Activated CD8-positive, alpha-beta memory T cell treated with anti-CD3 and anti-CD28 coated beads, Interleukin-2, amount 50 U/mL, for 24 hours (primary cell): Measurements from ENCODE around the gene SCG3.

Experiments
- DNase-seq: peaks from one replicate; pipeline ENCODE4 v3.0.0-alpha.2; 2020; ENCODE audit errors: extremely low read depth

The SCG3 gene

DNA sequence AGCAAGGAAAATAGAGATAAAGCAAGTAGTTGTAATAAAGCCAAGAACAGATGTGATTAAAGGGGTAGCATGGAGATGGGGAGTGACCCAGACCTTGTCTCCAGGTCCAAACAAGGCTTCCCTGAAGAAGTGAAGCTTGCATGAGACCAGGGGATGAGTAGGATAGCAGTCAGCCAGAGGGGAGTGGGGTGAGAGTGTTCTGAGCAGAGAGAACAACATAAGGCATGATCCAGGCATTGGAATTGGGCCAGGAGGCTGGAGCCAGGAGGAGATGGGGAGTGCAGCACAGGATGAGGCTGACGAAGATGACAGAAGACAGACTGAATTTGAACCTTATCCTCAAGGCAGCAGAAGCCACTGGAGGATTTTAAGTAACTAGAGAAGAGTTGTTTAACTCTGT, 77.3 kb downstream of the SCG3 start:
- no peak for DNase-seq

DNA sequence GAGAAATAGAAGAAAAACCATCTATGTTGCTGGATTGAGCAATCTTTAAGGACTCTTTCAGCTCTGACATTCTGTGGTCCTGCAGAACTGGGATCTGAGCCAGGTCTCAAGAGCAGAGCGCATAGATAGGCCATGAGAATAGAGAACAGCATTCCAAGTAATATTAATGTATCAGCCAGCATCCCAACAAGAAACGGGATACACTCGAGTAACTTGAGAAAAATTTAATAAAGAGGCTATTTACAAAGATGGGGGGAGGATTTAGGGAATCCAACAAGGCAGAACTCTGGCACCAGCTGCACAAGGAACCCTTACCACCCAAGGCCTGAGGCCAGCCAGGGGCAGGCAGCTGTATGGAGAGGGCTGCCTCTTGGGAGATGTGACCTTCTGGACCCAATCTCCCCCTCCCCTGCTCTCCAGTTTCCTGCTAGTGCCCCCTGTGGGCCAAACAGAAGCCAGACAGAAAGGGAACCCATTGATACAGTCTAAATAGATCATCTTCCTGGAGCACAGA, 78.3 kb downstream of the SCG3 start:
- no peak for DNase-seq

DNA sequence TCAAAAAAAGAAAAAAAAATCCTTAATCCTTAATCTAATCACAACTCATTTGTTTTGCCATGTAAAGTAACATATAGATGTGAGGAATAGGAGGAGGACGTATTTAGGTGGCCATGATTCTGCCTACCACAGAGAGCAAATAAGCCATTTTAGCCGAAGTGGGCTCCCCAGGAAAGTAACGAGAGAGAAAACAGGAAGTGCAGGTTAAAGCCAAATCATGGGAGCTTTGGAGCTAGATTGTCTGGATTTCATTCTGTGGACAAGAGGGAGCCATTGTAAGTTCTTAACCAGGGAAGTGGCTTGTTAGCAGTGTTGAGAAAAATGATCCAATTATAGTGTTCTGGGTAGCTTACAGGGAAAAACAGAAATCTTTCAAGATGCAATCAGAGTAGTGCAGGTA, 79.5 kb downstream of the SCG3 start:
- DNase-seq, result no peak

DNA sequence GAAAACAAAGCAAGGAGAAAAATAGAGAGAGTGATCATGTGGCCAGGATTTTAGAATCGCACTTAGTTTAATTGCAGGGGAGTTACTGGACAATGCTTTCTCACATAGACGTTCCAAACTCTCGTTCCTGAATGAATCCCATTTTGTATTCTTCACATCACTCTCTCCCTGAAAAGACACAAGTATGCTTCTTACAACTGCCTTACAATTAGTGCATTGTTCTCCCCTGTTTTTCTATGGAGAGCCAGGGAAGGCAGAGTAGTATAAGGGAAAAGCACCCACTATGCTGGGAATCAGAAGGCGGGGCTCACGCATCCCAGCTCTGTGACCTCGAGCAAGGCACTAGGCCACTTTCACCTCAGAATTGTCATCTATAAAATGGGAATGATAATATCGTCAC, 84.4 kb downstream of the SCG3 start:
- DNase-seq, result no peak

DNA sequence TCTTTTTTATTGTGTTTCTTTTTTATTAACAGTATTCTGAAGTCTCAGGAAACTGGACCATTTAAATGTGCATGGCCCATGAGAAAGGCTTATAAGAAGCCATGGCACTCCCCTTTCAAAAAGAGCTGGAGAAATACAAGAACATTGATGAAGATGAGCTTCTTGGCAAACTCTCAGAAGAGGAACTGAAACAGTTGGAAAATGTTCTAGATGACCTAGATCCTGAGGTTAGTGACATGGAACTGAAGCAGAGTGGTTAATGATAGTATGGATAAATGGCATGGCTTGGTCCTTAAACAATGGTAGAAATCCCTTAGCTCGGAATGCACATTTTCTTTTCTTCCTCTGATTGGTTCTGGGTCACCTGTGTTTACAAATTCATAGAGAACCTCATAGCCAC, 85.0 kb downstream of the SCG3 start:
- DNase-seq, result no peak

DNA sequence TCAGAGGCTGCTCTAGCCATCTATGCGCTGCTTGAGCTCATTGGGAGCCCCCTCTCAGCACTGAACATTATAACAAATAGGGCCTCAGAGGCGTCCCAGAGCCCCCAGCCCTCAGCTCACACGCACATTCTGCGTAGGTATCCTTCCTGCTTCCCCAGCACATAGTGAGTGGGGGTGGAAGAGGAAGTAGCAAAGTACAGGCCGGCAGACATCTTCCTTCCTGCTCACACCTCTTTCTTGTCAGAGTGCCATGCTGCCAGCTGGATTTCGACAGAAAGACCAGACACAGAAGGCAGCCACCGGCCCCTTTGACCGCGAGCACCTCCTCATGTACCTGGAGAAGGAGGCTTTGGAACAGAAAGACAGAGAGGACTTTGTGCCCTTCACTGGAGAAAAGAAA, 86.7 kb downstream of the SCG3 start:
- DNase-seq, result no peak
